ENCODE data around the gene GAREM1. TPM values are rescaled to one million over a fixed set of nuclear protein-coding genes. Genes with fewer than 3 reads are reported as not detected.

The GAREM1 gene
- total RNA-seq, 1 experiment from 2014 or later = 11.1 TPM

GRCh38 chr18:32276906-32277305 lies 193.8 kb downstream of the GAREM1 start:
- intact Hi-C loops (cut with micrococcal nuclease) = no loop called here

More at GRCh38 chr18:32276906-32277305, 193.8 kb downstream of the GAREM1 start:
- ChIA-PET CTCF (interaction anchor here (0.7 to 2.2 kb wide), 2 partner anchors 8 to 273 kb away, joined by 3 to 6 read pairs; no protein-coding TSS in a partner anchor), RAD21 (ENCODE audit: low non-redundant PET in 1 of 2, low total read pairs in 2 of 2, uncharacterized antibody in 2 of 2, unreplicated experiment in 2 of 2) (no interaction called here), POLR2A (no interaction called here)
- Histone ChIP-seq H3K4me2 (ENCODE audit: low read length) (no peak overlapping the region), H3K4me3 (replicated peaks in 1 of 2; ENCODE audit: low read depth in 1 of 2, low read length in 2 of 2) (no peak overlapping the region), H3K36me3 (ENCODE audit: control insufficient read depth in 1 of 2, insufficient read depth in 2 of 2, low read length in 2 of 2) (no peaks in the 10 kb centered on the region), H2AFZ (ENCODE audit: low read depth, low read length, poor library complexity, severe bottlenecking) (no peak overlapping the region), H3K4me1 (ENCODE audit: control insufficient read depth in 1 of 2, insufficient read depth in 2 of 2, low read length in 2 of 2) (no peaks in the 10 kb centered on the region), H3K79me2 (ENCODE audit: insufficient read depth, low read length) (no peaks in the 10 kb centered on the region), H3K27me3 (ENCODE audit: insufficient read depth, low read length) (no peaks in the 10 kb centered on the region), H3K27ac (ENCODE audit: low read depth, low read length) (no peak overlapping the region), H3K9me3 (ENCODE audit: control insufficient read depth in 1 of 2, insufficient read depth in 1 of 2, low read depth in 1 of 2, low read length in 2 of 2) (no peaks in the 10 kb centered on the region), H3K9ac (ENCODE audit: low read length) (no peak overlapping the region), H3K9me2 (ENCODE audit: insufficient read depth) (no peaks in the 10 kb centered on the region), H4K20me1 (ENCODE audit: insufficient read depth) (no peaks in the 10 kb centered on the region)
- no TSS peak for BruUV-seq (replicated peaks)
- no peak for TF ChIP-seq ZBTB33 (IDR thresholded peaks at IDR 0.05; ENCODE audit: extremely low read depth, insufficient replicate concordance, low read length)
- TF ChIP-seq SP1 (IDR thresholded peaks at IDR 0.05; ENCODE audit: low read depth) = no peak
- TF ChIP-seq CBX3 (IDR thresholded peaks at IDR 0.05; ENCODE audit: low read depth) = no peak
- no peak for TF ChIP-seq POLR2A (IDR thresholded peaks at IDR 0.05; ENCODE audit: borderline replicate concordance, extremely low read depth, insufficient read depth, insufficient read length)
- no peak for TF ChIP-seq YY1 (IDR thresholded peaks at IDR 0.05; ENCODE audit: extremely low read depth, insufficient replicate concordance, low read depth, low read length)
- TF ChIP-seq FOSL1 (IDR thresholded peaks at IDR 0.05; ENCODE audit: low read depth) = no peak
- no peak for TF ChIP-seq EZH2phosphoT487 (IDR thresholded peaks at IDR 0.05; ENCODE audit: borderline replicate concordance)
- TF ChIP-seq CEBPB (IDR thresholded peaks at IDR 0.05; ENCODE audit: low read depth) = no peak
- no peak for TF ChIP-seq MAX (IDR thresholded peaks at IDR 0.05)
- TF ChIP-seq POLR2AphosphoS5 (IDR thresholded peaks at IDR 0.05; ENCODE audit: low read depth, low read length) = no peak
- TF ChIP-seq TCF7L2 (IDR thresholded peaks at IDR 0.05; ENCODE audit: borderline replicate concordance, extremely low read depth, insufficient read depth, insufficient read length) = no peak
- TF ChIP-seq CTCF (IDR thresholded peaks at IDR 0.05 in 2 of 3, conservative IDR thresholded peaks at IDR 0.05 in 1 of 3; ENCODE audit: borderline replicate concordance in 1 of 3, insufficient read depth in 1 of 3, low read depth in 2 of 3, low read length in 2 of 3) = no peak
- no peak for ATAC-seq
- no peak for DNase-seq (ENCODE audit: low read depth, low spot score)

Data from HCT116 (cell line).